Esophagus squamous epithelium (tissue), 4 donors: Measurements from ENCODE around the gene BBOX1.

Experiments
- CTCF ChIP-seq, 6 experiments: fragments of 450-650 bp in 4 of 6; fragments of 200-600 bp in 2 of 6; sonication (generic) in 2 of 6; IDR thresholded peaks; one replicate each; pipeline ENCODE4 v1.5.1; 2016 to 2019; ENCODE audit warnings: antibody characterized with exemption in 6 of 6, mild to moderate bottlenecking in 4 of 6, moderate library complexity in 4 of 6
- POLR2A ChIP-seq, 4 donors: fragments of 450-650 bp; IDR thresholded peaks; one replicate each; pipeline ENCODE4 v1.6.1; 2017; ENCODE audit warnings: antibody characterized with exemption in 4 of 4, mild to moderate bottlenecking in 4 of 4, moderate library complexity in 3 of 4

- TF ChIP-seq POLR2A (IDR thresholded peaks at IDR 0.05): no peak
- no peak for TF ChIP-seq CTCF (IDR thresholded peaks at IDR 0.05)
These were observed 46.0 kb upstream of the BBOX1 start for GRCh38 chr11:26994631-26995095.
